Transverse colon (tissue), 4 donors: ENCODE results near the gene SCN9A. TPM values are rescaled to one million over a fixed set of nuclear protein-coding genes. Genes with fewer than 3 reads are reported as not detected.

Experiments used
- DNase-seq: peaks from one replicate; pipeline ENCODE4 v3.0.0-alpha.2; 2019
- H3K27ac ChIP-seq, 4 donors: fragments of 200-600 bp; sonication (generic); 2 replicates each; pipeline ENCODE4 v1.5.1; 2016 to 2018; ENCODE audit warnings: inconsistent platforms in 4 of 4
- H3K27me3 ChIP-seq: fragments of 200-600 bp; sonication (generic); 2 replicates; pipeline ENCODE4 v1.5.1; 2017; ENCODE audit warnings: inconsistent platforms
- H3K36me3 ChIP-seq, 4 donors: fragments of 200-600 bp; sonication (generic); 2 replicates each; pipeline ENCODE4 v1.5.1; 2017 to 2019; ENCODE audit warnings: inconsistent platforms in 4 of 4
- H3K4me1 ChIP-seq, 4 donors: fragments of 200-600 bp; sonication (generic); 2 replicates each; pipeline ENCODE4 v1.5.1; 2017 to 2020; ENCODE audit warnings: inconsistent platforms in 4 of 4
- H3K4me3 ChIP-seq, 4 donors: fragments of 200-600 bp; sonication (generic); 1 replicate in 1 of 4; 2 replicates in 3 of 4; pipeline versions ENCODE4 v1.5.1 to v1.6.1; 2017 to 2019; ENCODE audit warnings: inconsistent platforms in 4 of 4
- H3K9me3 ChIP-seq, 2 donors: fragments of 200-600 bp; sonication (generic); 2 replicates each; pipeline ENCODE4 v1.5.1; 2017 to 2019; ENCODE audit warnings: inconsistent platforms in 2 of 2
- CTCF ChIP-seq, 5 experiments: fragments of 200-600 bp in 3 of 5; fragments of 450-650 bp in 2 of 5; sonication (generic) in 3 of 5; IDR thresholded peaks; 1 replicate in 2 of 5; 2 replicates in 3 of 5; pipeline ENCODE4 v1.5.1; 2016 to 2017; ENCODE audit warnings: antibody characterized with exemption in 5 of 5, inconsistent platforms in 3 of 5, mild to moderate bottlenecking in 2 of 5, moderate library complexity in 1 of 5
- EP300 ChIP-seq: sonication (generic); formaldehyde crosslinking; IDR thresholded peaks from one replicate; pipeline ENCODE4 v1.6.1; 2017; ENCODE audit warnings: antibody characterized with exemption, low read depth
- POLR2A ChIP-seq: fragments of 450-650 bp; IDR thresholded peaks from one replicate; pipeline ENCODE4 v1.6.1; 2016; ENCODE audit warnings: antibody characterized with exemption, mild to moderate bottlenecking, moderate library complexity
- POLR2AphosphoS5 ChIP-seq, 3 donors: sonication (generic); formaldehyde crosslinking; IDR thresholded peaks; one replicate each; pipeline ENCODE4 v1.6.1; 2016; ENCODE audit warnings: antibody characterized with exemption in 3 of 3
- WGBS, 2 donors: methylation state at CpG; one replicate each; pipeline ENCODE4 v1.1.5; 2018; ENCODE audit warnings: low coverage in 1 of 2; 5-methylcytosine and 5-hydroxymethylcytosine counted together
- in situ Hi-C, 4 donors: fragments of 200-750 bp; cut with MboI; loops; one replicate each; pipeline versions ENCODE4 v1.15.0 to v1.15.1; 2017; ENCODE audit warnings: low sequenced_read_pairs in 3 of 4, low pct_ligation_motif_present in 1 of 4, low pct_unique_long_range_greater_than_20kb in 1 of 4
- intact Hi-C: fragments of 100-400 bp; cut with DNase I; formaldehyde crosslinking; loops from one replicate; pipeline ENCODE4 v1.15.1; 2023; ENCODE audit warnings: low total_unique reads
- total RNA-seq, 4 donors: library from RNA; depleted of rRNA; stranded (reverse); fragments of >200 nt; gene quantifications; one replicate each; pipeline ENCODE4 v1.1.0, GENCODE V29; 2016

The SCN9A gene
- total RNA-seq, 4 donors from 2014 or later: 13.1 to 35.8 (median 24.5) TPM

GRCh38 chr2:166307326-166307725 lies 68.4 kb downstream of the SCN9A start:
- no peak for TF ChIP-seq POLR2A
- TF ChIP-seq POLR2AphosphoS5 (IDR thresholded peaks at IDR 0.05): no peak
- TF ChIP-seq EP300: no peak
- no peak for TF ChIP-seq CTCF (IDR thresholded peaks at IDR 0.05)
- in situ Hi-C loops: no loop called here
- Histone ChIP-seq H3K9me3 (no peaks in the 10 kb centered on the region), H3K27me3 (no peaks in the 10 kb centered on the region), H3K4me1 (no peaks in the 10 kb centered on the region), H3K4me3 (no peak overlapping the region), H3K27ac (no peak overlapping the region), H3K36me3 (no peaks in the 10 kb centered on the region)
- intact Hi-C loops: no loop called here
- WGBS, 2 donors: 80 to 81% methylated on average over 3 of the region's 3 CpGs
- DNase-seq: no peak

- TF ChIP-seq POLR2AphosphoS5 (IDR thresholded peaks at IDR 0.05) (no peak), EP300 (no peak), POLR2A (no peak), CTCF (IDR thresholded peaks at IDR 0.05) (no peak)
- H3K27ac ChIP-seq: no peak overlapping the region
- H3K36me3 ChIP-seq: no peaks in the 10 kb centered on the region
- 97 to 100% methylated on average over 1 of the region's 1 CpG for WGBS, 2 donors
- in situ Hi-C loops (no loop called here), intact Hi-C loops (no loop called here)
- no peak for DNase-seq
- no peaks in the 10 kb centered on the region for H3K27me3 ChIP-seq
- H3K9me3 ChIP-seq: no peaks in the 10 kb centered on the region
- no peaks in the 10 kb centered on the region for H3K4me1 ChIP-seq
- no peak overlapping the region for H3K4me3 ChIP-seq
These were observed 71.1 kb downstream of the SCN9A start for GRCh38 chr2:166304656-166305055.

GRCh38 chr2:166302036-166302435 lies 73.7 kb downstream of the SCN9A start:
- Histone ChIP-seq H3K36me3 (no peaks in the 10 kb centered on the region), H3K4me1 (no peaks in the 10 kb centered on the region), H3K27ac (no peak overlapping the region), H3K4me3 (no peak overlapping the region), H3K27me3 (no peaks in the 10 kb centered on the region), H3K9me3 (no peaks in the 10 kb centered on the region)
- TF ChIP-seq EP300: no peak
- no peak for TF ChIP-seq CTCF (IDR thresholded peaks at IDR 0.05)
- TF ChIP-seq POLR2A: no peak
- TF ChIP-seq POLR2AphosphoS5 (IDR thresholded peaks at IDR 0.05): no peak
- in situ Hi-C loops (no loop called here), intact Hi-C loops (no loop called here)
- no peak for DNase-seq
- WGBS, 2 donors: 64 to 74% methylated on average over 2 to 3 of the region's 3 CpGs

GRCh38 chr2:166297951-166298350 lies 77.8 kb downstream of the SCN9A start:
- WGBS, 2 donors: 86 to 94% methylated on average over 2 of the region's 2 CpGs
- Histone ChIP-seq H3K9me3 (no peaks in the 10 kb centered on the region), H3K27ac (no peak overlapping the region), H3K4me3 (no peak overlapping the region), H3K4me1 (no peaks in the 10 kb centered on the region), H3K36me3 (no peaks in the 10 kb centered on the region), H3K27me3 (no peaks in the 10 kb centered on the region)
- intact Hi-C loops (no loop called here), in situ Hi-C loops (no loop called here)
- TF ChIP-seq CTCF (IDR thresholded peaks at IDR 0.05) (no peak), POLR2A (no peak), POLR2AphosphoS5 (IDR thresholded peaks at IDR 0.05) (no peak), EP300 (no peak)
- DNase-seq: no peak
